ENCODE results near the gene KLF13.

DNA sequence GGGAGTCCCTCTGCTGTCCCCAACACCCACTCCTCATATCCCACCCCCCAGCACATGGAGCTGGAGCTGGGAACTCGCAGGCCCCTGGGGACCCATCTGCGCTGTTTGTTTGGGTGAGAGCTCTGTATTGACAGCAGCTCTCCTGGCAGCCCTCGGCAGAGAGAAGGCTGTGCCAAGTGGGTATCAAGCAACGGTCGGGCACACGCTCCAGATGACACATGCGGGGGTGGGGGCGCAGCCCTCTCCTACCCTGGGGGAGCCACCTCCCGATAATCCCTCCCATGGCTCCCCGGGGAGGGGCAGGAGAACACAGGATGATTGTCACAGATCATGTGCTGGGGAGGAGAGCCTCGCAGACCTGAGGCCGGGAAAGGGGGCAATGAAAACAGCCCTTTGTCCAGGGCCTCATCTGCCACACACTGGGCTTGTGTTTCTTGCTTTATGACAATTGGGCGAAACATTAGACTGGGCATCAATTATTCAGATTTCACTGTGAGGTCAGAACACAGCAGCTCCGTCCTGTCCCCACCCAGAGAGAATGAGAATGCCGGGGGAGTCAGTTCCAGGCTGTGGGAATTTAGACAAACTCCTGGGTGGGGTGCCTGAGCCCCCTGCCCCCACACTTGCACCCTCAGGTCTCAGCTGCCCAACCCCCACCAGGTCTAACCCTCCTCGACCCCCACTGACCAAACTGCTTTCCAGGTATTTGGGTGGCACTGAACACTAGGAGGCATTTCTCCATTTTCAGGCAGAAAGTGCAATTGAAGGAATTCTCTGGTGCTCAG, 46.4 kb upstream of the KLF13 start:
- TF ChIP-seq TCF7L2 (IDR thresholded peaks at IDR 0.05; ENCODE audit: borderline replicate concordance, extremely low read depth, insufficient read depth, insufficient read length) = no peak
- TF ChIP-seq, protein P1, sequence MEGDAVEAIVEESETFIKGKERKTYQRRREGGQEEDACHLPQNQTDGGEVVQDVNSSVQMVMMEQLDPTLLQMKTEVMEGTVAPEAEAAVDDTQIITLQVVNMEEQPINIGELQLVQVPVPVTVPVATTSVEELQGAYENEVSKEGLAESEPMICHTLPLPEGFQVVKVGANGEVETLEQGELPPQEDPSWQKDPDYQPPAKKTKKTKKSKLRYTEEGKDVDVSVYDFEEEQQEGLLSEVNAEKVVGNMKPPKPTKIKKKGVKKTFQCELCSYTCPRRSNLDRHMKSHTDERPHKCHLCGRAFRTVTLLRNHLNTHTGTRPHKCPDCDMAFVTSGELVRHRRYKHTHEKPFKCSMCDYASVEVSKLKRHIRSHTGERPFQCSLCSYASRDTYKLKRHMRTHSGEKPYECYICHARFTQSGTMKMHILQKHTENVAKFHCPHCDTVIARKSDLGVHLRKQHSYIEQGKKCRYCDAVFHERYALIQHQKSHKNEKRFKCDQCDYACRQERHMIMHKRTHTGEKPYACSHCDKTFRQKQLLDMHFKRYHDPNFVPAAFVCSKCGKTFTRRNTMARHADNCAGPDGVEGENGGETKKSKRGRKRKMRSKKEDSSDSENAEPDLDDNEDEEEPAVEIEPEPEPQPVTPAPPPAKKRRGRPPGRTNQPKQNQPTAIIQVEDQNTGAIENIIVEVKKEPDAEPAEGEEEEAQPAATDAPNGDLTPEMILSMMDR (IDR thresholded peaks at IDR 0.05 in 2 of 3, conservative IDR thresholded peaks at IDR 0.05 in 1 of 3; ENCODE audit: borderline replicate concordance in 1 of 3, insufficient read depth in 1 of 3, low read depth in 2 of 3, low read length in 2 of 3) = no peak

Data from HCT116 (cell line).